Mucosa of descending colon (tissue), 3 donors: Measurements from ENCODE around the gene TMEM201. TPM values are rescaled to one million over a fixed set of nuclear protein-coding genes. Genes with fewer than 3 reads are reported as not detected.
A peak's percentile ranks its signal among the peaks of the same experiment; 100 is the strongest.

Experiments
- ATAC-seq: fragments of 200-7000 bp; cut with Tn5 transposase; one replicate; pipeline ENCODE4 v1.9.1; 2020; ENCODE audit warnings: mild to moderate bottlenecking, moderate library complexity
- DNase-seq, 3 donors: peaks; one replicate each; pipeline ENCODE4 v3.0.0-alpha.2; 2020
- H3K36me3 ChIP-seq: fragments of 200-600 bp; one replicate; pipeline ENCODE4 v1.8.0; 2021; ENCODE audit warnings: low read depth, mild to moderate bottlenecking
- H3K4me1 ChIP-seq: fragments of 200-600 bp; one replicate; pipeline ENCODE4 v1.8.0; 2021; ENCODE audit warnings: low read depth, mild to moderate bottlenecking
- H3K4me3 ChIP-seq: fragments of 200-600 bp; one replicate; pipeline ENCODE4 v1.8.0; 2021; ENCODE audit warnings: mild to moderate bottlenecking
- H3K9me3 ChIP-seq: fragments of 200-600 bp; one replicate; pipeline ENCODE4 v1.8.0; 2021; ENCODE audit warnings: mild to moderate bottlenecking
- intact Hi-C, 2 donors: fragments of 100-400 bp; cut with DNase I in 1 of 2; cut with micrococcal nuclease in 1 of 2; formaldehyde crosslinking; loops; one replicate each; pipeline versions ENCODE4 v1.11.0 to v1.11.1; 2022; cut with DNase I, micrococcal nuclease
- total RNA-seq, 3 donors: library from RNA; stranded (reverse); fragmentation: NEBNext Ultra II Directional in 2 of 3; extraction: Animal tissue kit (Norgen Biotek cat#: 25700) in 2 of 3; gene quantifications; one replicate each; pipeline versions ENCODE4 v1.2.1 to v1.2.4, GENCODE V29; 2021 to 2023
- TF ChIP-seq, protein P1 (sequence below): fragments of 200-600 bp; IDR thresholded peaks from one replicate; pipeline ENCODE4 v1.8.0; 2022; ENCODE audit warnings: antibody characterized with exemption, mild to moderate bottlenecking
- donor health status: DM: no; HTN: no; CAD: no; lungs with moderate emphysema.
- donor health status: DM: no; HTN: no; CAD: no.
- donor health status: DM: no; HTN: yes; CAD: no.

TMEM201 gene
- total RNA-seq, 3 donors from 2014 or later, result 8.1 to 12.1 (median 8.4) TPM

DNA sequence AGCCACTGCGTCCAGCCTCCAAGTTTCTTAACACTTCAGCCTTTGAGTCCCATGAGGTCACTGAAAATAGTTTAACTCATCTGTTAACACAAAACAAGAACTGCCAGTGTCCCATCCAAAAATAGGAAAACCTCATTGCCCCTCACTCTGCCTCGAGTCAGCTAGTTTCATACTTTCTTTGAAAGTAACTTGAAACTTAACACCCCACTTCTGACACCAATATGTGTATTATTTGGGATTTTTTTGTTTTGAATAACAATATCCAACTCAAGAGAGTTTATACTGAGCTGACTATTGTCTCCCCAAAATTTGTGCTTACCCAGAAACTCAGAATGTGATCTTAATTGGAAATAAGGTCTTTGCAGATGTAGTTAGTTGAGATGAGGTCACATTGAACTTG is 45.9 kb downstream of the TMEM201 start:
- Histone ChIP-seq H3K4me3 (no peak overlapping the region), H3K4me1 (no peaks in the 10 kb centered on the region), H3K9me3 (no peaks in the 10 kb centered on the region), H3K36me3 (no peaks in the 10 kb centered on the region)
- no peak for DNase-seq
- intact Hi-C loops, result loop anchor here in 1 of 2 donors (10.0 kb wide), 1 partner anchor 230 kb away; no protein-coding TSS in a partner anchor
- ATAC-seq, result no peak
- TF ChIP-seq, protein P1, sequence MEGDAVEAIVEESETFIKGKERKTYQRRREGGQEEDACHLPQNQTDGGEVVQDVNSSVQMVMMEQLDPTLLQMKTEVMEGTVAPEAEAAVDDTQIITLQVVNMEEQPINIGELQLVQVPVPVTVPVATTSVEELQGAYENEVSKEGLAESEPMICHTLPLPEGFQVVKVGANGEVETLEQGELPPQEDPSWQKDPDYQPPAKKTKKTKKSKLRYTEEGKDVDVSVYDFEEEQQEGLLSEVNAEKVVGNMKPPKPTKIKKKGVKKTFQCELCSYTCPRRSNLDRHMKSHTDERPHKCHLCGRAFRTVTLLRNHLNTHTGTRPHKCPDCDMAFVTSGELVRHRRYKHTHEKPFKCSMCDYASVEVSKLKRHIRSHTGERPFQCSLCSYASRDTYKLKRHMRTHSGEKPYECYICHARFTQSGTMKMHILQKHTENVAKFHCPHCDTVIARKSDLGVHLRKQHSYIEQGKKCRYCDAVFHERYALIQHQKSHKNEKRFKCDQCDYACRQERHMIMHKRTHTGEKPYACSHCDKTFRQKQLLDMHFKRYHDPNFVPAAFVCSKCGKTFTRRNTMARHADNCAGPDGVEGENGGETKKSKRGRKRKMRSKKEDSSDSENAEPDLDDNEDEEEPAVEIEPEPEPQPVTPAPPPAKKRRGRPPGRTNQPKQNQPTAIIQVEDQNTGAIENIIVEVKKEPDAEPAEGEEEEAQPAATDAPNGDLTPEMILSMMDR, result no peak

DNA sequence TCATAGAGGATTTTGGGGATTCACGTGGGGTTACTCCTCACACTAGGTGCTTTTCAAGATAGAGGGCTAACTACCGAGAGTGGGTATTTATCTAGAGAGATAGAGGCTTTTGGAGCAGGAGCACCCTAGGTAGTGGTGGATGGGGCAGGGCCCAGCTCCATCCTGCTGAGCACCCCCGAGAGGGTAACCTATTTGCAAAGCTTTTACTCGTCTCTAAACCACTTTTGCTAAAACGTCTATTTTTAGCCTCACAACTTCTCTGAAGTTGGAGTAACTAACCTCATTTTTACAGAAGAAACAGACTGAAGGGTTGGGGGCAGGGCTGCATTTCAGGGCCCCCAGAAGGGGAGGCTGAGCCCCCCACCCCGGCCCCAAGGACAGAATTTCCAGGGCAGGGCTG is 50.5 kb downstream of the TMEM201 start:
- no peaks in the 10 kb centered on the region for H3K9me3 ChIP-seq
- TF ChIP-seq, protein P1, result no peak
- no peak overlapping the region for H3K4me3 ChIP-seq
- H3K4me1 ChIP-seq, result no peaks in the 10 kb centered on the region
- no peak for DNase-seq
- no peak for ATAC-seq
- intact Hi-C loops, result loop anchor here in 1 of 2 donors (10.0 kb wide), 1 partner anchor 226 kb away; no protein-coding TSS in a partner anchor
- H3K36me3 ChIP-seq, result no peaks in the 10 kb centered on the region

DNA sequence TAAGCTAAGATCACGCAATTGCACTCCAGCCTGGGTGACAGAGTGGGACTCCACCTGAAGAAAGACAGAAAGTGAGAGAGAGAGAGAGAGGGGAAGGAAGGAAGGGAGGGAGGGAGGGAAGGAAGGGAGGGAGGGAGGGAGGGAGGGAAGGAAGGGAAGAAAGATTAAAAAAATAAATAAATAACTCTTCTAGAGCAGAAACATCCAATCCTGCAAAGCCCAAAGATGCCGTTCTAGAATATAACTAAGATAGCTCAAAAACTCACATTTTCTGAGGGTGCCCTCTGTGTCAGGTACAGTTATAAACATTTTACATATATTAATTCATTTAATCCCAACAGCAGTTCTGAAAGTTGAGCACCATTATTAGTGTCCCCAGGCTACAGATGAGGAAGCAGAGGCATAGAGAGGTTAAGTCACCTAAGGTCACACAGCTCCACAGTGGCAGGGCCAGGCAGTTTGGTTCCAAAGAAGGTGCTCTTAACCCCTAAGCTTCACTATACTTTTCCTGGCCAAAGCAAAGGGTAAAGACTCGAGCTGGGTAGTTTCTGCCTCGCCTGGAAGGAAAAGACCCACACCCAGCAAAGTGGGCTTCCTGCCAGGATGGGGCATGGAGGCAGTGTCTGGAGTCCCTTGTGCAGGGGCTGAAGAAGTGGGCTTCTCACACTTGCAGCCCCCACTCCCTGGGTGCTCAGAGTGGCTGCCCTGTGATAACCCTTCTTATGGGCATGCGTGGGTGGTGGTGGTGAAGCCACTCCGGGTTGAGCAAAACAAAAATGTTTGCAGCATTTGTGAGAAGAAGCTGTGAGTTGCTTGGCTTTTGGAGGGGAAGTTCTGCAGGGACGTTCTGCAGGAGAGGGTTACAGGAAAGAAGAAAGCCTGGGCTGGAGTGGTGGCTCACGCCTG is 54.9 kb downstream of the TMEM201 start:
- TF ChIP-seq, protein P1, result no peak
- Histone ChIP-seq H3K9me3 (no peaks in the 10 kb centered on the region), H3K36me3 (no peaks in the 10 kb centered on the region), H3K4me3 (no peak overlapping the region), H3K4me1 (no peaks in the 10 kb centered on the region)
- ATAC-seq, result peak; percentile 15
- no peak for DNase-seq
- intact Hi-C loops, result no loop called here

DNA sequence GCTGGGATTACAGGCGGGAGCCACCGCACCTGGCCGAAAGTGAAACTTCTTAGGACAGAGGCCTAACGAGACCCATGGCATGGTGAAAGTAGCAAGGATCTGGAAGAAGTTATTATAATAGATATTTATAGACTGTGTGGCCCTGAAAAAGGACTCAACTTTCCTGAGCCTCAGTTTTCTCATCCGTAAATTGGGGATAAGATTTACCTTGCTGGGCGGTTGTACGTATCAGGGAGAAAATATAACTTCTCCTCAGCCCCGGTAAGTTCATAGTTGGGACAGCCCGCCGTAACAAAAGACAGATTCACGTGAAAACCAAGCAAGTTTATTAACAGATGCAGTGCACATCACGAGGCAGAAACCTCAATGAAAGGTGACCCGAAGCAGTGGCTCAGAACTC is 57.3 kb downstream of the TMEM201 start:
- Histone ChIP-seq H3K9me3 (no peaks in the 10 kb centered on the region), H3K36me3 (no peaks in the 10 kb centered on the region), H3K4me1 (no peaks in the 10 kb centered on the region), H3K4me3 (no peak overlapping the region)
- intact Hi-C loops, result no loop called here
- ATAC-seq, result no peak
- no peak for DNase-seq
- TF ChIP-seq, protein P1, result no peak

DNA sequence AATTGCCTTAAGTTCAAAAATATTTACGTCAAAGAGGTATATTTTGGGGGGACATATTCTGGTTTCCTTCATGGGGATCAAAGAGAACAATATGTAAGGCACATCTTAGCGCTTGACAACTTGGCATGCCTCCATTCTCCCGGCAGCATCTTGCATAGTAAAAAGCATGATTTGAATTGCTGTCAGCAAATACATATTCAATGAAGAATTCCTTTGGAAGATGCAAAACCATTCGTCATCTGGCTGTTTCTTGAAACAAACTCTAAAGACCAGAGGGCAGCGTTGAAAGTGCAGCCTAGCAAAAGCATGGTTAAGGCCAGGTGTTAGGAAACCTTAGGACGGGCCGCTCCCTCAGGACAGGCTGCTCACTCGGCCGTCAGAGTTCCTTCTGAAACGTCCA is 59.5 kb downstream of the TMEM201 start:
- TF ChIP-seq, protein P1, result no peak
- intact Hi-C loops, result no loop called here
- DNase-seq, result no peak
- H3K36me3 ChIP-seq, result no peaks in the 10 kb centered on the region
- H3K4me1 ChIP-seq, result peaks cover 8% of the 10 kb centered on the region
- no peak for ATAC-seq
- no peak overlapping the region for H3K4me3 ChIP-seq
- H3K9me3 ChIP-seq, result no peaks in the 10 kb centered on the region
